Stimulated activated CD8-positive, alpha-beta memory T cell treated with anti-CD3 and anti-CD28 coated beads, Interleukin-7, amount 100 ng/mL, for 24 hours (primary cell): ENCODE measurements around the gene KRTAP5-1.

Source experiments
- DNase-seq: peaks from one replicate; pipeline ENCODE4 v3.0.0-alpha.2; 2020; ENCODE audit warnings: low read depth

KRTAP5-1 gene

GRCh38 chr11:1542267-1542666 lies 42.8 kb downstream of the KRTAP5-1 start:
- no peak for DNase-seq

DNA sequence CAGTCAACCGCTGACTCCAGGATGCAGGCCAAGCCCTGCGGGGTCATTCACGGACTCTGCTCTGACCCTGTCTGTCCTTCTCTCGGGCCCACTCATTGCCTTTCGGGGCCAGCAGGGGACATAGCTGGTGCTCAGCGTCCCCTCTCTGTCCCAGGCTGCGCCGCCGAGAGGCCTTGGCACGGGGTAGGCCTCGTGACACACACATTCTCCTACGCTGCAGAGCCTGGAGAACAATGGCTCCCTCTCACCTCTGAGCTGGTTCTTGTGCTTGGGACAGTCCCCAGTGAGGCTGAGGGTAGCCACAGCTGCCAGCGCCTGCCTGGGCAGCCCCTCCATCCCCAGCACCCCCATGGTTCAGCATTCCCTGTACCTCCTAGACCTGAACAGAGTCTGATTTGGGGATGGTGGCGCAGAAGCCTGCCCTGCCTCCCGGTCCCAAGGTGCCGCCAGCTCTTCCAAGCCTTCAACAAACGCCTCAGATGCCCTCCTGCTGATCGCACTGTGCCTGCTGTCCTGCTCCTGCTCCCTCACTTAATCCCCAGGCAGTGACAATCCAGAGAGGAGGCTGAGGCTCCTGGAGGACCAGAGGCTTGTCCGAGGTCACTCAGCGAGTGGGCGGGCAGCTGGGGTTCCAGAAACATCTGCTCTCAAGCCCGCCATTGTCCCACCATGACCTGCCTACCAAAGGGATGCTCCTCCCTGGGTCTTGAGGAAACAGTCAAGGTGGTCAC lies 43.4 kb downstream of the KRTAP5-1 start:
- DNase-seq = no peak

DNA sequence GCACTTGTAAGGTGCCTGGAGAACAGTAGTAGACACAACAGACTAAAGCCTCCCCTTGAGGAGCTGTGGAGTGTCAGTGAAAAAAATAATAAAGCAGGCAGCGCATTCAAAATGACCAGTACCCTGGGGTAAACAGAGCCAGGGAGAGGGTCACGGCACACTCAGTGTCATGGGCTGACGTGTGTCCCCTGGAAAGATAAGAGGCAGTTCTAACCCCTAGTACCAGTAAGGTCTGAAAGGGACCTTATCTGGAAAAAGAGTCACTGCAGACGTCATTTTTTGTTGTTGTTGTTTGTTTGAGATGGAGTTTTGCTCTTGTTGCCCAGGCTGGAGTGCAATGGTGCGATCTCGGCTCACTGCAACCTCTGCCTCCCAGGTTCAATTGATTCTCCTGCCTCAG lies 45.0 kb downstream of the KRTAP5-1 start:
- DNase-seq = no peak

DNA sequence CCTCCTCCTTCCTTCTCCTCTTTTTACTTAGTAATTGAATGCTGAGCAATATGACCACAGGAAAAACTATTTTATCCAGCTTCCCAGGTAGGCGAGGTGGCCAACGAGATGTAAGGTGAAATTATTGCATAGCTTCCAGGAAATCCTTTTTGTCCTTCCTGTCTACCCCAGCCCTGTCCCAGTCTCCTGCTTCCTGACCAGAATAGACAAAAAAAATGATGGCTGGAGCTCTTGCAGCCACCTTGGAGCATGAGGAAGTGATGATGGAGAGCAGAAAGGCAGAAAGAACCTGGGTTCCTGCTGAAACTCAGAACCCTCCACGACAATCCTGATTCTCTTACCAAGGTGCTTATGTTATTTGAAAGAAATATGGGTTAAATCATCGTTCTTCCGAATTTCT lies 46.9 kb downstream of the KRTAP5-1 start:
- no peak for DNase-seq

- no peak for DNase-seq
Measured at GRCh38 chr11:1536065-1536843, 48.8 kb downstream of the KRTAP5-1 start.

GRCh38 chr11:1534682-1535081 lies 50.4 kb downstream of the KRTAP5-1 start:
- no peak for DNase-seq
